Mucosa of stomach (tissue), 1 donor: ENCODE data around the gene FPGS.
"Not testable (repeated sequence)": the region's sequence is repeated elsewhere in the genome, so short reads cannot be mapped to it uniquely, and the experiment has no call there.

Experiments used
- H3K27me3 ChIP-seq: one replicate; pipeline ENCODE4 v1.7.0; 2013; ENCODE audit warnings: mild to moderate bottlenecking, low read length; ENCODE audit not compliant: control insufficient read depth, insufficient read depth
- H3K36me3 ChIP-seq: one replicate; pipeline ENCODE4 v1.7.0; 2013; ENCODE audit warnings: low read length; ENCODE audit not compliant: control insufficient read depth, insufficient read depth
- H3K4me1 ChIP-seq: one replicate; pipeline ENCODE4 v1.7.0; 2013; ENCODE audit warnings: mild to moderate bottlenecking, low read length; ENCODE audit not compliant: control insufficient read depth, insufficient read depth
- H3K4me3 ChIP-seq: one replicate; pipeline ENCODE4 v1.7.0; 2013; ENCODE audit warnings: low read length
- H3K9ac ChIP-seq: one replicate; pipeline ENCODE4 v1.7.0; 2013; ENCODE audit warnings: mild to moderate bottlenecking, low read length, moderate library complexity
- H3K9me3 ChIP-seq: one replicate; pipeline ENCODE4 v1.7.0; 2013; ENCODE audit warnings: mild to moderate bottlenecking, low read length, moderate library complexity; ENCODE audit not compliant: control insufficient read depth
- donor health status: Pancreatic carcinoma.

FPGS gene

DNA sequence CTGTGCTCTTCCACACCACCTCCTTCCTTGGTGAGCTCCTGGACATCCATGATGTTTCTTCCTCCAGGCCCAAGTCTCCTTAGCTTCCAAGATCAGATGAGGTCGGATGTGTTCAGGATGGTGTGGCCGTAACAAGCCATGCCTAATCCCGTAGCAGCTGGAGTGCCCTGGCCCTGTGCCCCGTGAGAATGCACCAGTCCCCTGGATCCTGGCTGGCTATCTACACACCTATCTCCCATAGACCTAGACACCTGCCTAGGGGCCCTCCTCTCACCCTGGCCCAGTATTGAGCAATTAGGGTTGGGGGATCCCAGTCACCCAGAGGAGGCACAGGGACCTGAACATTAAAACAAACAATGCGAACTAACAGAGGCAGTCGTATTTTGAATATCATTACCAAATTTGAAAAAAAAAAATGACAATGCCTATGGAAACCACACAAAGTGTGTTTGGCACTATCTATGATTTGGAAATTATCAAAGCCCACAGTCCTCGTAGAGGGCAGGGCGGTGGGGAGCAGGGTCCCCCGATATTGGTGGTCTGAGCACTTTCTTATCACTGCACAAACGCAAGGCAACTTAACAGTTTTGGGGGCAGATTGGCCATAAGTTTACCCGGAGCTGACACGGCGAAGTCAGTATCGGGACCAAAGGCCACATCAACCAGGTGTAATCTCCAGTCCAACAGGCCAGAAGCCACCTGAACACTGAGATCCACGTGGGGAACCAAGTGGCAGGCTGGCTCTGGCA lies 38.6 kb downstream of the FPGS start:
- Histone ChIP-seq H3K4me1 (peaks cover 12% of the 10 kb centered on the region), H3K27me3 (no peaks in the 10 kb centered on the region), H3K4me3 (no peak overlapping the region), H3K36me3 (no peaks in the 10 kb centered on the region), H3K9me3 (no peaks in the 10 kb centered on the region), H3K9ac (no peak overlapping the region)

DNA sequence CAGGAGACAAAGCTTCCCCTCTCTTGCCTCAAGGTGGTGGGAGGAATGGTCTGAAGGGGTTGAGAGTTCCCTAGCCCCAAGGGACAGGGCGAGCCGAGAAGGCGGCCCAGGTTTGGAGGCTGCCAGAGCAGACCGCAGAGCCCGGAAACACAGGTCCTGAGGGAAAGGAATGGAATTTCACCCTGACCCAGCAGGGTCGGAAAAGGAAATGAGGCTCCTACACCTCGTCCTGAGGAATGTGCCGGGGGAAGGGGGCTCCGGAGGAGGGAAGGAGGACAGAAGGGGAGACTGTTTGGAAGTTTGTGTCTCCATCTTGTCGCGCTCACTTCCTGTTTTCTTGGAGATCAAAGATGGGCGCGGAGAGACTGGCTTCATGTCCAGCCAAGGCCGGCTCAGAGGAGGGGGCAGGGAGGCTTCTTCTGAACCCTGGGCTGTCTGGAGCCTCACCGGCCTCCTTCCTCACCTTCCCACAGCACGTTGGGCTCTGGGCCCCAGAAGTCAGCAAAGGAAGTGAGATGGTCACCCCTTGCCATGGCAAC lies 42.2 kb downstream of the FPGS start:
- no peaks in the 10 kb centered on the region for H3K9me3 ChIP-seq
- H3K9ac ChIP-seq, result no peak overlapping the region
- no peak overlapping the region for H3K4me3 ChIP-seq
- H3K4me1 ChIP-seq, result no peaks in the 10 kb centered on the region
- H3K36me3 ChIP-seq, result no peaks in the 10 kb centered on the region
- no peaks in the 10 kb centered on the region for H3K27me3 ChIP-seq

DNA sequence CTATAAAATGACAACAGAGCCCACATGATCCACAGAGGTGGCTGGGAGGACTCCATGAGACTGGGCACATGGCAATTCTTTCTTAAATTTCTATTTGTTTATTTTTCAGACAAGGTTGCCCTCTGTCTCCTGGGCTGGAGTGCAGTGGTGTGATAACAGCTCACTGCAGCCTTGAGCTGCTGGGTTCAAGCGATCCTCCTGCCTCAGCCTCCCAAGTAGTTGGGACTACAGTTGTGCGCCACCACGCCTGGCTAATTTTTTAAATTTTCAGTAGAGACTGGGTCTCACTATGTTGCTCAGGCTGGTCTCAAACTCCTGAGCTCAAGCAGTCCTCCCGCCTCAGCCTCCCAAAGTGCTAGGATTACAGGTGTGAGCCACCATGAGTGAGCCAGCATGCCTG lies 42.9 kb downstream of the FPGS start:
- H3K4me1 ChIP-seq, H3K9me3 ChIP-seq: not testable (repeated sequence)

DNA sequence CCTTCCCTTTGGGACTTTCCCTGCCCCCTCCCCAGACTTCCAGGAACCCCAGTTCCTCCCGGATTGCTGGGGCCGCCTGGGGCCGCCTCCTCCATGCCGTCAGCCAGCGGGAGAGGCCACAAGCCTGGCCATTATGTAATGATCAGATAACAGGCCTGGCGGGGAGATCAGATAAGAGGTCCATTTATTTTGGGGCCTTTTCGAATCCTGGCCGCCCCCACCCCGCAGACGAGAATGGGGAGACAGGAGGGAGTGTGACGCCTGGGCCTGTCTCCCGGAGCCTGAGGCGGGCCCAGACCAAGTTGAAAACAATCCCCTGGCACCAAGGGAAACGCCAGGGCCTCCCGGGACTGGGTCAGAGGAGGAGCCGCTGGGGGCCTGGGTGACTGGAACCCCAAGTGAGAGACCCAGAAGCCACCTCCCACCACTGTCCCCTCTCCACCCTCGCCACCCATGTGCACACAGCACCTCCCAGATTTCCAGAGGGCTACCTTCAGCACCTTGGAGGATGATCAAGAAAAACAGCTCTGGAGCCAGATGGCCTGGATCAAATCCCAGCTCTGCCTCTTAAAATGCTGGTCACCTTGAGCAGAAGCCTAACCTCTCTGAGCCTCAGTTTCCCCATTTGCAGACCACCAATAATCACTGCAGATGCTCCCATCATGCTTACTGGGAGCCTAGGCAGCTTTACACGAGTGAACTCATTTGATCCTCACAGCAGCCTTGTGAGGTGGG lies 43.9 kb downstream of the FPGS start:
- H3K9me3 ChIP-seq, result no peaks in the 10 kb centered on the region
- no peaks in the 10 kb centered on the region for H3K4me1 ChIP-seq
- H3K27me3 ChIP-seq, result no peaks in the 10 kb centered on the region
- no peaks in the 10 kb centered on the region for H3K36me3 ChIP-seq
- H3K9ac ChIP-seq, result no peak overlapping the region
- no peak overlapping the region for H3K4me3 ChIP-seq

More for the DNA sequence above, 42.9 kb downstream of the FPGS start:
- H3K9ac ChIP-seq, H3K27me3 ChIP-seq, H3K36me3 ChIP-seq, H3K4me3 ChIP-seq: not testable (repeated sequence)

DNA sequence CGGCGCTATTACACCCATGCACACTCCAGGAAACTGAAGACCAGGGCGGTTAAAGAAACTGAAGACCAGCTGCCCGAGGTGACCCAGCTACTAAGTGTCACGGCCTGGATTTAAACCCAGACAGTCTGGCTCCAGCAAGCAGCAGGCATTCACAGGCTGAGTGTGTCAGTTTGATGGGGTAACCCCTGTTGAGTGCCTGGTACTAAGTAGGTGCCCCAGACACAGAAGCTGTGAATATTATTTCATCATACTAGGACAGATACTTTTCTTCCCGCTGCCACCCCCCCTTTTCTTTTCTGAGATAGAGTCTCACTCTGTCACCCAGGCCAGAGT lies 44.5 kb downstream of the FPGS start:
- H3K4me1 ChIP-seq, result no peaks in the 10 kb centered on the region
- no peaks in the 10 kb centered on the region for H3K36me3 ChIP-seq
- no peak overlapping the region for H3K4me3 ChIP-seq
- H3K9ac ChIP-seq, result no peak overlapping the region
- H3K27me3 ChIP-seq, result no peaks in the 10 kb centered on the region
- no peaks in the 10 kb centered on the region for H3K9me3 ChIP-seq

GRCh38 chr9:127847833-127848755 lies 45.4 kb downstream of the FPGS start:
- no peaks in the 10 kb centered on the region for H3K4me1 ChIP-seq
- H3K9me3 ChIP-seq, result no peaks in the 10 kb centered on the region
- H3K27me3 ChIP-seq, result no peaks in the 10 kb centered on the region
- H3K4me3 ChIP-seq, result no peak overlapping the region
- H3K9ac ChIP-seq, result no peak overlapping the region
- H3K36me3 ChIP-seq, result no peaks in the 10 kb centered on the region

GRCh38 chr9:127848756-127849504 lies 46.2 kb downstream of the FPGS start:
- Histone ChIP-seq H3K9me3 (no peaks in the 10 kb centered on the region), H3K9ac (no peak overlapping the region), H3K36me3 (no peaks in the 10 kb centered on the region), H3K4me1 (no peaks in the 10 kb centered on the region), H3K27me3 (no peaks in the 10 kb centered on the region), H3K4me3 (no peak overlapping the region)

DNA sequence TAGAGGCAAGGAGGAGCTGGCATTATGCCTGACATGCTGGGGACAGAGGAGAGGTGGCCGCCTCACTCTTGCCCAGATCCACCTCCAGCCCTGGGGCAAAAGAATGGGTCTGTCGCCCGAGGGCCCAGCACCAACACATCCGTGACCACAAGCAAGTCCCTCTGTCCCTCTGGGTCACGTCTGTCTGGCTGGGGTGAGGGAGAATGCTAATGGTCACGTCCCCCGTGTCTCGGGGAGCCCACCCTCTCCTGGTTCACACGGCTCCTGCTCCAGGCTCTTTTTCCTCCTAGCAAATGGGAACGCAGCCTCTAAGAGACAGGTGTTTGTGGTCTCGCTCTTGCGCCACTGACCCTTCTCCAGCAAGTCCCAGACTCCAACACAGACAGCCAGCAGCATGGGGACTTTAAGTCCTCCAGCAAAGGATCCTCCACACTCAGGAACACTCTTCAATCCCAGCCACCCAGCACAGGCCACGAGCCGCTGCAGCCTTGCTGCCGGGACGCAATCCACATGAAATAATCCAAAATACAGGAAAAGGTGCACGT lies 47.7 kb downstream of the FPGS start:
- Histone ChIP-seq H3K4me1 (no peaks in the 10 kb centered on the region), H3K9me3 (no peaks in the 10 kb centered on the region), H3K27me3 (no peaks in the 10 kb centered on the region), H3K9ac (no peak overlapping the region), H3K4me3 (no peak overlapping the region), H3K36me3 (no peaks in the 10 kb centered on the region)

DNA sequence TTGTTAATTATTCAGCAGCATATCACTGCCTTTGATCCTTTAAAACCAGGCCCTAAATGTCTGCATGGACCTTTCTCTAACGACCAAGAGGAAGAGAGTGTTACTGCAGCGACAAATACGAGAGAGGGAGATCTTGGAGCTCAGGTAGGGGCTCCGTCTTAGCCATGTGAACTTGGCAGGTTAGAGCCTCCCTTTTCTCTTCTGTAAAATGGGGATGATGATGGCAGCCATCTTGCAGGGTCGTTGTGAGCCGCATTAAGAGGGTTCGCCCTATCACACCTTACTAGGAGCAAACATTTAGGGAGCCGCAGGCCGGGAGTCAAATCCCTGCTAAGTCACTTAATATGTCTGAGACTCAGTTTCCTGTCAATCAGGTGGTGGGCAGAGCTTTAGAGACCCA lies 50.1 kb downstream of the FPGS start:
- Histone ChIP-seq H3K36me3 (no peaks in the 10 kb centered on the region), H3K9ac (peak overlapping the region; percentile 64), H3K4me3 (no peak overlapping the region), H3K9me3 (no peaks in the 10 kb centered on the region), H3K27me3 (no peaks in the 10 kb centered on the region), H3K4me1 (peaks cover 3% of the 10 kb centered on the region)

- H3K4me3 ChIP-seq, result no peak overlapping the region
- no peaks in the 10 kb centered on the region for H3K27me3 ChIP-seq
- no peaks in the 10 kb centered on the region for H3K36me3 ChIP-seq
- peaks cover 10% of the 10 kb centered on the region for H3K4me1 ChIP-seq
- H3K9me3 ChIP-seq, result no peaks in the 10 kb centered on the region
- H3K9ac ChIP-seq, result peak overlapping the region; percentile 64
These were observed 50.9 kb downstream of the FPGS start for GRCh38 chr9:127853312-127854183.
